Gastrocnemius medialis (tissue), 4 donors: Measurements from ENCODE around the gene IAH1. TPM values are rescaled to one million over a fixed set of nuclear protein-coding genes. Genes with fewer than 3 reads are reported as not detected.

Source experiments
- ATAC-seq, 2 donors: fragments of 150-250 bp; one replicate each; pipeline ENCODE4 v1.9.1; 2016
- DNase-seq, 2 donors: peaks; one replicate each; pipeline ENCODE4 v3.0.0-alpha.2; 2019
- H3K27ac ChIP-seq, 4 donors: fragments of 200-600 bp; sonication (generic); 1 replicate in 1 of 4; 2 replicates in 3 of 4; pipeline ENCODE4 v1.5.1; 2016 to 2018; ENCODE audit warnings: mild to moderate bottlenecking in 2 of 4, moderate library complexity in 1 of 4
- H3K27me3 ChIP-seq, 3 donors: fragments of 200-600 bp; sonication (generic) in 2 of 3; 1 replicate in 1 of 3; 2 replicates in 2 of 3; pipeline versions ENCODE4 v1.5.1 to v1.6.0; 2016 to 2019; ENCODE audit warnings: mild to moderate bottlenecking in 1 of 3, moderate library complexity in 1 of 3
- H3K36me3 ChIP-seq, 2 donors: fragments of 200-600 bp; sonication (generic) in 1 of 2; one replicate each; pipeline ENCODE4 v1.5.1; 2017 to 2018
- H3K4me1 ChIP-seq, 2 donors: fragments of 200-600 bp; sonication (generic) in 1 of 2; one replicate each; pipeline ENCODE4 v1.5.1; 2016 to 2017; ENCODE audit warnings: mild to moderate bottlenecking in 2 of 2
- H3K4me3 ChIP-seq, 4 donors: fragments of 200-600 bp; sonication (generic) in 3 of 4; 1 replicate in 1 of 4; 2 replicates in 3 of 4; pipeline ENCODE4 v1.5.1; 2016 to 2019; ENCODE audit warnings: mild to moderate bottlenecking in 2 of 4
- H3K9me3 ChIP-seq, 3 donors: fragments of 200-600 bp; sonication (generic) in 2 of 3; 1 replicate in 1 of 3; 2 replicates in 2 of 3; pipeline ENCODE4 v1.5.1; 2016 to 2019
- CTCF ChIP-seq, 5 experiments: fragments of 450-650 bp in 3 of 5; fragments of 200-600 bp in 2 of 5; sonication (generic) in 2 of 5; IDR thresholded peaks in 4 of 5; conservative IDR thresholded peaks in 1 of 5; 1 replicate in 4 of 5; 2 replicates in 1 of 5; pipeline ENCODE4 v1.5.1; 2016 to 2019; ENCODE audit warnings: antibody characterized with exemption in 5 of 5, mild to moderate bottlenecking in 3 of 5, moderate library complexity in 3 of 5
- POLR2A ChIP-seq, 2 donors: fragments of 450-650 bp; IDR thresholded peaks; one replicate each; pipeline ENCODE4 v1.6.1; 2017; ENCODE audit warnings: antibody characterized with exemption in 2 of 2, mild to moderate bottlenecking in 2 of 2, moderate library complexity in 2 of 2
- in situ Hi-C, 4 donors: fragments of 200-750 bp; cut with MboI; loops; one replicate each; pipeline versions ENCODE4 v1.15.0 to v1.8.0; 2017; ENCODE audit warnings: low sequenced_read_pairs in 4 of 4
- intact Hi-C: fragments of 100-400 bp; cut with DNase I; formaldehyde crosslinking; loops from one replicate; pipeline ENCODE4 v1.15.1; 2023; ENCODE audit warnings: low total_unique reads
- total RNA-seq, 4 donors: library from RNA; depleted of rRNA; stranded (reverse); fragments of >200 nt; gene quantifications; one replicate each; pipeline versions ENCODE4 v1.1.0 to v1.2.3, GENCODE V29; 2016

The IAH1 gene
- total RNA-seq, 4 donors from 2014 or later: 15.8 to 45.9 (median 38.6) TPM

DNA sequence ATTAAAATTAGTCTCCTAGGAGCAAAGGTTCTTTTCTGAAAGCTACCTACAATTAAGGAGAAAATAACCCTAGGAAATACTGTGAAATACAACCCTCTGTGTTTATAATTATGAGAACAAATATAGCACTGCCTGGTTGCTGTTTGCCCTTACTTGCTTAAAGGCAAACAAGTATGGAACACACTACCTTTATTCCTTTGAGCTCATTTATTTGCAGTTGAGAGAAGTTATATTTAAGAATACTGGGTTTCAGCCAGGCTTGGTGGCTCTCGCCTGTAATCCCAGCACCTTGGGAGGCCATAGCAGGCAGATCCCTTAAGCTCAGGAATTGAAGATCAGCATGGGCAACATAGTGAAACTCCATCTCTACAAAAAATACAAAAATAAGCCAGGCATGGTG lies 23.1 kb upstream of the IAH1 start:
- in situ Hi-C loops: no loop called here
- ATAC-seq: no peak
- H3K4me1 ChIP-seq: no peaks in the 10 kb centered on the region

DNA sequence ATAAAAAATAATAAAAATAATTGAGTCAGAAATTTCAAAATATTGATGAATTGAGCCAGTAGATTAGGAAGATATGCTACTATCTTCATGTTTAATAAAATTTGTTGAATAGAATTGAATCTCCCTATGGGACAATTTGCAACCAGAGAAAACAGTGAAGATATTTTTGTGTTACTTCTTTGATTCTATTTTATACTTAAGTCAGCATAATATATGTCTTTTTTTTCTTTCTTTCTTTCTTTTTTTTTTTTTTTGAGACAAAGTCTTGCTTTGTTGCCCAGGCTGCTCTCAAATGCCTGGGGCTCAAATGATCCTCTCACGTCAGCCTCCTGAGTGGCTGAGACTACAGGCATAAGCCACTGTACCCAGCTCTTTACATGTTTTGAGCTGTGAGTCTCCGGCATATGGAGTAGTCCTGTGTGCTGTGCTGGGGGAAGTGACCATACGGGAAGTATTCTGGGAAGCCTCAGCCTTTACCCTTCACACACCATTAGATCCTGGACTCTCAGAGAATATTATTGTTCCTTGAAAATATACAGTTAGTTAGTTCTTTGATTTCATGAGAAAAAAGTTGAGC lies 13.8 kb upstream of the IAH1 start:
- intact Hi-C loops (no loop called here), in situ Hi-C loops (no loop called here)
- no peaks in the 10 kb centered on the region for H3K27me3 ChIP-seq
- no peak overlapping the region for H3K27ac ChIP-seq
- no peak overlapping the region for H3K4me3 ChIP-seq
- TF ChIP-seq POLR2A (IDR thresholded peaks at IDR 0.05): no peak
- no peaks in the 10 kb centered on the region for H3K4me1 ChIP-seq
- ATAC-seq (no peak), DNase-seq (no peak)
- H3K36me3 ChIP-seq: peaks cover 0 to 45% of the 10 kb centered on the region in 2 donors
- H3K9me3 ChIP-seq: no peaks in the 10 kb centered on the region

More for the DNA sequence above, 23.1 kb upstream of the IAH1 start:
- no peak for DNase-seq
- H3K9me3 ChIP-seq: no peaks in the 10 kb centered on the region
- intact Hi-C loops: no loop called here
- no peak for TF ChIP-seq POLR2A (IDR thresholded peaks at IDR 0.05)
- TF ChIP-seq CTCF (IDR thresholded peaks at IDR 0.05 in 4 of 5, conservative IDR thresholded peaks at IDR 0.05 in 1 of 5): no peak
- H3K4me3 ChIP-seq: no peak overlapping the region
- H3K27ac ChIP-seq: no peak overlapping the region
- H3K36me3 ChIP-seq: peaks cover 0 to 44% of the 10 kb centered on the region in 2 donors
- no peaks in the 10 kb centered on the region for H3K27me3 ChIP-seq

- Histone ChIP-seq H3K4me3 (no peak overlapping the region), H3K9me3 (no peaks in the 10 kb centered on the region), H3K27me3 (no peaks in the 10 kb centered on the region), H3K27ac (no peak overlapping the region), H3K4me1 (no peaks in the 10 kb centered on the region), H3K36me3 (peaks cover 0 to 42% of the 10 kb centered on the region in 2 donors)
- ATAC-seq (no peak), DNase-seq (no peak)
- in situ Hi-C loops (no loop called here), intact Hi-C loops (no loop called here)
- TF ChIP-seq POLR2A (IDR thresholded peaks at IDR 0.05): no peak
- no peak for TF ChIP-seq CTCF (IDR thresholded peaks at IDR 0.05 in 4 of 5, conservative IDR thresholded peaks at IDR 0.05 in 1 of 5)
These were observed 13.3 kb upstream of the IAH1 start for GRCh38 chr2:9461079-9461478.

GRCh38 chr2:9462313-9462712 lies 12.0 kb upstream of the IAH1 start:
- no peak for ATAC-seq
- Histone ChIP-seq H3K27me3 (no peaks in the 10 kb centered on the region), H3K4me1 (no peaks in the 10 kb centered on the region), H3K27ac (no peak overlapping the region), H3K9me3 (no peaks in the 10 kb centered on the region), H3K36me3 (peaks cover 0 to 33% of the 10 kb centered on the region in 2 donors), H3K4me3 (no peak overlapping the region)
- intact Hi-C loops: no loop called here
- in situ Hi-C loops: no loop called here
- TF ChIP-seq POLR2A (IDR thresholded peaks at IDR 0.05): no peak
- no peak for TF ChIP-seq CTCF (IDR thresholded peaks at IDR 0.05 in 4 of 5, conservative IDR thresholded peaks at IDR 0.05 in 1 of 5)
- no peak for DNase-seq

GRCh38 chr2:9462886-9463697 lies 11.3 kb upstream of the IAH1 start:
- Histone ChIP-seq H3K27me3 (no peaks in the 10 kb centered on the region), H3K4me1 (no peaks in the 10 kb centered on the region), H3K27ac (no peak overlapping the region), H3K36me3 (peaks cover 0 to 26% of the 10 kb centered on the region in 2 donors), H3K9me3 (no peaks in the 10 kb centered on the region), H3K4me3 (no peak overlapping the region)
- in situ Hi-C loops (no loop called here), intact Hi-C loops (no loop called here)
- no peak for ATAC-seq
- DNase-seq: no peak
- TF ChIP-seq CTCF (IDR thresholded peaks at IDR 0.05 in 4 of 5, conservative IDR thresholded peaks at IDR 0.05 in 1 of 5) (no peak), POLR2A (IDR thresholded peaks at IDR 0.05) (no peak)
